ENCODE data around the gene GNG4.
A peak's percentile ranks its signal among the peaks of the same experiment; 100 is the strongest.

The GNG4 gene

DNA sequence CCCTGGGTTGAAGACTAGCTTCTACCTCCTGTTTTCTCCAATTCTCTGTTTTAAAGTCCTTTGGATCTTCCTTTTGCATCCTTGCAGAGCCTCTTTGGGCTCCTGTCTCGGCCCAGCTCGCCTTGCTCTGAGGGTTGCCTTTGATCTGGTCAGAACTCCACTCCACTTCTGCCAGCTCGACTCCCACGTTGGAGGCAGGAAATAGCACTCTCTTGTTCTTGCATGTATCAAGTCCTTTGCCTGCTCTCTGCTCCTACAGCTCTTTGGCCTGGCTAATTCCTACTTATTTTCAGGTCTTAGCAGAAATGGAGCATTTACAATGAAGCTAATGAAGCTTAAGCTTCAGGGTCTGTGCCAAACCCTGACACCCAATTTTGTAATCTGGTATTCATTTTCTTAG, 124.3 kb downstream of the GNG4 start:
- no peaks in the 10 kb centered on the region for H3K79me2 ChIP-seq (ENCODE audit: low read length)
- H2AFZ ChIP-seq (ENCODE audit: low read depth, low read length), result no peak overlapping the region
- H3K27ac ChIP-seq (ENCODE audit: low read length), result no peak overlapping the region
- no peaks in the 10 kb centered on the region for H3K36me3 ChIP-seq (replicated peaks; ENCODE audit: low read depth, low read length)
- H3K4me3 ChIP-seq (ENCODE audit: low read length), result no peak overlapping the region
- no peak overlapping the region for H3K9ac ChIP-seq (ENCODE audit: low read length)
- TF ChIP-seq CTCF (IDR thresholded peaks at IDR 0.05; ENCODE audit: low read depth, low read length) (no peak), EZH2phosphoT487 (IDR thresholded peaks at IDR 0.05; ENCODE audit: low read depth) (no peak)
- no peaks in the 10 kb centered on the region for H3K4me1 ChIP-seq (ENCODE audit: low read length)
- H4K20me1 ChIP-seq (ENCODE audit: insufficient read depth, low read length), result no peaks in the 10 kb centered on the region
- no peak overlapping the region for H3K4me2 ChIP-seq (ENCODE audit: low read length)
- no peaks in the 10 kb centered on the region for H3K27me3 ChIP-seq (ENCODE audit: low read depth, low read length)
- H3K9me3 ChIP-seq (ENCODE audit: insufficient read depth, low read length), result no peaks in the 10 kb centered on the region

- Histone ChIP-seq H3K27ac (ENCODE audit: low read length) (no peak overlapping the region), H3K4me3 (ENCODE audit: low read length) (no peak overlapping the region), H4K20me1 (ENCODE audit: insufficient read depth, low read length) (no peaks in the 10 kb centered on the region), H3K9me3 (ENCODE audit: insufficient read depth, low read length) (no peaks in the 10 kb centered on the region), H3K4me1 (ENCODE audit: low read length) (peaks cover 14% of the 10 kb centered on the region), H3K36me3 (replicated peaks; ENCODE audit: low read depth, low read length) (no peaks in the 10 kb centered on the region), H3K4me2 (ENCODE audit: low read length) (no peak overlapping the region), H2AFZ (ENCODE audit: low read depth, low read length) (no peak overlapping the region; the same call in 1 of the 2 replicates), H3K27me3 (ENCODE audit: low read depth, low read length) (no peaks in the 10 kb centered on the region), H3K79me2 (ENCODE audit: low read length) (no peaks in the 10 kb centered on the region), H3K9ac (ENCODE audit: low read length) (no peak overlapping the region)
- TF ChIP-seq EZH2phosphoT487 (IDR thresholded peaks at IDR 0.05; ENCODE audit: low read depth), result no peak
- TF ChIP-seq CTCF (IDR thresholded peaks at IDR 0.05; ENCODE audit: low read depth, low read length), result no peak
Measured at GRCh38 chr1:235516862-235517446, 132.6 kb downstream of the GNG4 start.

GRCh38 chr1:235515844-235516512, 133.6 kb downstream of the GNG4 start:
- Histone ChIP-seq H3K4me3 (ENCODE audit: low read length) (no peak overlapping the region), H2AFZ (ENCODE audit: low read depth, low read length) (no peak overlapping the region), H3K79me2 (ENCODE audit: low read length) (no peaks in the 10 kb centered on the region), H3K27me3 (ENCODE audit: low read depth, low read length) (no peaks in the 10 kb centered on the region), H3K9ac (ENCODE audit: low read length) (no peak overlapping the region), H3K27ac (ENCODE audit: low read length) (no peak overlapping the region), H3K36me3 (replicated peaks; ENCODE audit: low read depth, low read length) (no peaks in the 10 kb centered on the region), H4K20me1 (ENCODE audit: insufficient read depth, low read length) (no peaks in the 10 kb centered on the region), H3K4me2 (ENCODE audit: low read length) (no peak overlapping the region), H3K9me3 (ENCODE audit: insufficient read depth, low read length) (no peaks in the 10 kb centered on the region), H3K4me1 (ENCODE audit: low read length) (peaks cover 14% of the 10 kb centered on the region)
- TF ChIP-seq CTCF (IDR thresholded peaks at IDR 0.05; ENCODE audit: low read depth, low read length) (no peak), EZH2phosphoT487 (IDR thresholded peaks at IDR 0.05; ENCODE audit: low read depth) (no peak)

DNA sequence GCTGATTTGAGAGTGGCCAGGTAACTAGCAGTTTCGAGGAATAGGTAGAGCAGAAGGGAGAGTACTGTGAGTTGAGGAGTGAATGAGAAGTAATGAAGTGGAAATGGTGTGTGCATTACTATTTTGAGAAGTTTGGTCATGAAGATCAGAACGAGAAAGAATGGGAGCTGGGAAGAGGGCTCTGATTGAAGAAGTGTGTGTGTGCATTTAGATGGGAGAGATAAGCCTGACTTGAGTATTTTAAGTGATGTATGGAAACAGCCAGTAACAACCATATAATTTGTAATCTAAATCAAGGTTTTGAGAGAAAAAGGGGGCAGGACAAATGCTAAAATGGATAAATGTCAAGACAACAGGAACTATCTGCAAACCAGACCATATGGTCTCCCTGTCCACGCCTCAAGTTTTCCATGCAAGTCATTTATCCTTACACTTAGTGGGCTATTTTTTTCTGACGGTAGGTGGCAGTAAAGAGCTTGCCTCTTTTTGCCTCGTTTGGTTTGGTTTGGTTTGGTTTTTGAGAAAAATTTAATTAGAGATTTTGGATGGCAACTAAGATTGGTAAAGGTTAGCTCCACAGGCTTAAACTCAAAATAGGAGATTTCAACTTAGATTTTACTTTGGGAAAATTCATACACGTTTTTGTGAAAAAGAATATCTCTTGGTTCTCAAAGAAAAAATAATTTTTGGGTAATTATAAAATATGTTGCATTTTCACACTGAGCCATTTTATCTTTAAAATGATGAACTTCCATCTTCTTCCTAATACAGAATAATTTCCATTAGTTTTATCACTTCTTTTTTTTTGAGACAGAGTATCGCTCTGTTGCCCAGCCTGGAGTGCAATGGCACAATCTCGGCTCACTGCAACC, 135.9 kb downstream of the GNG4 start:
- no peak overlapping the region for H3K4me3 ChIP-seq (ENCODE audit: low read length)
- H3K4me2 ChIP-seq (ENCODE audit: low read length), result no peak overlapping the region
- no peaks in the 10 kb centered on the region for H3K27me3 ChIP-seq (ENCODE audit: low read depth, low read length)
- peaks cover 14% of the 10 kb centered on the region for H3K4me1 ChIP-seq (ENCODE audit: low read length)
- no peaks in the 10 kb centered on the region for H3K9me3 ChIP-seq (ENCODE audit: insufficient read depth, low read length)
- no peak overlapping the region for H3K9ac ChIP-seq (ENCODE audit: low read length)
- no peaks in the 10 kb centered on the region for H3K36me3 ChIP-seq (replicated peaks; ENCODE audit: low read depth, low read length)
- no peaks in the 10 kb centered on the region for H3K79me2 ChIP-seq (ENCODE audit: low read length)
- TF ChIP-seq EZH2phosphoT487 (IDR thresholded peaks at IDR 0.05; ENCODE audit: low read depth) (no peak), CTCF (IDR thresholded peaks at IDR 0.05; ENCODE audit: low read depth, low read length) (peak; percentile 96)
- no peaks in the 10 kb centered on the region for H4K20me1 ChIP-seq (ENCODE audit: insufficient read depth, low read length)
- H2AFZ ChIP-seq (ENCODE audit: low read depth, low read length), result no peak overlapping the region
- H3K27ac ChIP-seq (ENCODE audit: low read length), result no peak overlapping the region

Measured in OCI-LY3 (cell line).